HEK293T (cell line): ENCODE measurements around the gene NELFE.

Experiments used
- ARNT ChIP-seq: fragments of 450-650 bp; IDR thresholded peaks from 2 replicates; pipeline ENCODE4 v1.6.1; 2017; ENCODE audit warnings: mild to moderate bottlenecking
- BHLHE40 ChIP-seq: fragments of 450-650 bp; IDR thresholded peaks from 2 replicates; pipeline ENCODE4 v1.6.1; 2016; ENCODE audit warnings: mild to moderate bottlenecking, moderate library complexity, borderline replicate concordance
- CTBP1 ChIP-seq: fragments of 450-650 bp; IDR thresholded peaks from 2 replicates; pipeline ENCODE4 v1.6.1; 2016; ENCODE audit warnings: borderline replicate concordance
- ELF4 ChIP-seq: fragments of 450-650 bp; IDR thresholded peaks from 2 replicates; pipeline ENCODE4 v1.6.1; 2017; ENCODE audit warnings: antibody characterized with exemption
- FOXM1 ChIP-seq: fragments of 450-650 bp; IDR thresholded peaks from 2 replicates; pipeline ENCODE4 v1.6.1; 2017; ENCODE audit warnings: mild to moderate bottlenecking, borderline replicate concordance
- L3MBTL2 ChIP-seq: fragments of 450-650 bp; conservative IDR thresholded peaks from 2 replicates; pipeline ENCODE4 v1.6.1; 2016; ENCODE audit warnings: mild to moderate bottlenecking
- LEF1 ChIP-seq: fragments of 450-650 bp; IDR thresholded peaks from 2 replicates; pipeline ENCODE4 v1.6.1; 2017; ENCODE audit warnings: mild to moderate bottlenecking, borderline replicate concordance
- NFRKB ChIP-seq: fragments of 450-650 bp; IDR thresholded peaks from 2 replicates; pipeline ENCODE4 v1.6.1; 2016; ENCODE audit warnings: mild to moderate bottlenecking, moderate library complexity
- SP1 ChIP-seq: fragments of 450-650 bp; IDR thresholded peaks from 2 replicates; pipeline ENCODE4 v1.6.1; 2017
- SUZ12 ChIP-seq: fragments of 450-650 bp; IDR thresholded peaks from 2 replicates; pipeline ENCODE4 v1.6.1; 2016; ENCODE audit warnings: mild to moderate bottlenecking
- TARDBP ChIP-seq: fragments of 450-650 bp; IDR thresholded peaks from 2 replicates; pipeline ENCODE4 v1.6.1; 2016
- ZNF384 ChIP-seq: fragments of 450-650 bp; IDR thresholded peaks from 2 replicates; pipeline ENCODE4 v1.6.1; 2016
- TF ChIP-seq, protein P1 (sequence below): fragments of 450-650 bp; IDR thresholded peaks from 2 replicates; pipeline ENCODE4 v1.6.1; 2016

GRCh38 chr6:31968791-31969711 lies 10.3 kb upstream of the NELFE start:
- TF ChIP-seq, protein P1, sequence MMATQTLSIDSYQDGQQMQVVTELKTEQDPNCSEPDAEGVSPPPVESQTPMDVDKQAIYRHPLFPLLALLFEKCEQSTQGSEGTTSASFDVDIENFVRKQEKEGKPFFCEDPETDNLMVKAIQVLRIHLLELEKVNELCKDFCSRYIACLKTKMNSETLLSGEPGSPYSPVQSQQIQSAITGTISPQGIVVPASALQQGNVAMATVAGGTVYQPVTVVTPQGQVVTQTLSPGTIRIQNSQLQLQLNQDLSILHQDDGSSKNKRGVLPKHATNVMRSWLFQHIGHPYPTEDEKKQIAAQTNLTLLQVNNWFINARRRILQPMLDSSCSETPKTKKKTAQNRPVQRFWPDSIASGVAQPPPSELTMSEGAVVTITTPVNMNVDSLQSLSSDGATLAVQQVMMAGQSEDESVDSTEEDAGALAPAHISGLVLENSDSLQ = no peak
- TF ChIP-seq LEF1 = no peak
- TF ChIP-seq NFRKB = no peak
- TF ChIP-seq TARDBP = no peak
- TF ChIP-seq SUZ12 = no peak
- TF ChIP-seq FOXM1 = no peak
- TF ChIP-seq ELF4 = no peak
- no peak for TF ChIP-seq BHLHE40
- TF ChIP-seq SP1 = no peak
- no peak for TF ChIP-seq ZNF384
- TF ChIP-seq ARNT = no peak
- no peak for TF ChIP-seq CTBP1
- no peak for TF ChIP-seq L3MBTL2
